DMS153 treated with DMSO at 0.1 percent for 48 hours (cell line): ENCODE measurements around the gene DNAAF8.

Experiments
- DNase-seq: peaks from one replicate; lab custom pipeline; 2025; ENCODE audit not compliant: unreplicated experiment; lab: John Stamatoyannopoulos, UW

DNAAF8 gene

DNA sequence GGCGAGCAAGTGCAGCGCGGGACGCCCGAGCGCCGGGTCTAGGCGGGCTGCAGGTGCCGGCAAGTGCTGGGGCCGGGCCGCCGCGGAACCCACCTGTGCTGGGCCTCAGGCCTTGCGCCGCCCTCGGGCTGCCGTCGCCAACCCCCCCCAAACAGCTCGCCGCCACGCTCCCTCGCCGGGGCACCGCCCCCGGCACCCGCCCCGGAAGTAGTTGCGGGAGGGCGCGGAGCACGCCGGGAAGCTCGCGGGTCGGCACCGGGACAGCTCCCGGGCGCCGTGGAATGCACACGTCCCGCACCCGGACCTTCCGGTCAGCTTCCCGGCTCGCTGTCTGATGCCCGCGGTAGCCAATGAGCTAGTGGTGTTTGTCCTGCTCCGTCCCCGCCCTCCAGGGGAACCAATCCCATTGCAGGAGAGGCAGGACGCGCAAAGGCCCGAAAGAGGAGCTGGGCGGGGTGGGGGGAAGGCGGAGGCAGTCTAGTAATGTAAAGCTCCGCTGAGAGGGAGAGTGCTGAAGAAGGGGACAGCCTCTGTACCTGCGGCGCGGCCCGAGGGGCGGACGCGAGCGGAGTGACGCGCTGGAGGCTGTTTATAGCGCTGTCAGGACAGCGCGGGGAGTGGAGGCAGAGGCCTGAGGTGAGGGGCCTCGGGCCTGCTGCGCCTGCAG, at the start of gene DNAAF8, which contains the start of gene ANKS3:
DNAAF8 (plus strand) TSS at position 475 of the 667 bp plus-strand sequence. CDS start 1,978 bp downstream, outside the sequence.
ANKS3 (minus strand) TSS at position 209 of the 667 bp plus-strand sequence. CDS start 4,122 bp downstream, outside the sequence.
- DNase-seq = peak; percentile 68

DNA sequence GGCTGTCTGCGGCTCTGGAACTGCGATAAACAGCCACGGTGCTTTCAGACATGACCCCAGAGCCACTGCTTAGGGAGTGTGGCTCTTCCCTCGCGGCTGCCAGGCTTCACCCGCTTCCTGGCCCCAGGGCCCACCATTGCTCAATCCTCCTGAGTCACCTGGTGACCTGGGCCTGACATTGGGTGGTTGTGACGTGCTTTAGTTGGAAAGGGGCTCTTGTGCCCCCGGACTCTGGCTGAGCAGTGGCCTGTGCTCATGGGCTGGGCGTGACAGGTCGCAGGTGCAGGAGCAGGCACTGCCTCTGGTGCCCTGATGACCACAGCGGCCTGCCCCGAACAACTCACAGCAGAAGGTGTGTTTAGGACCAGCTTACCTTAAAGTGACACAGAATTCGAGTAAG, 49.6 kb upstream of the DNAAF8 start:
- no peak for DNase-seq

DNA sequence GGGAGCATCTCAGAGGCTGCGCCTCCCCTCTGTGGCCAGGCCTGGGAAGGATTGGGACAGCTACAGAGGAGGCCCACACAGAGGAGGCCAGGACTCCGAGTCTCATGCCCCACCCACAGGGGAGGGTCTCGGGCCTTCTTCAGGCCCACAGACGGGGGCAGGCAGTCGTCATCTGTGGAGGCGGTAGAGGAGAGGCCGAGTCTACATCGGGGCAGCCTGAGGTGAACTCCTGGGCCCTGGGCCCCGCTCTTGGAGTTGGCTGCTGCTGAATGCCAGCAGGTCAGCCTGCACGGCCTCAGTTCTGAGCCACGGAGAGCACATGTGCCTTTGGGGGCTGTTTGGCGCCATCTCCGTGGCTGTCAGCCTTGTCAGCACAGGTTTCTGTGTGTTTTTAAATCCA, 49.0 kb upstream of the DNAAF8 start:
- no peak for DNase-seq

DNA sequence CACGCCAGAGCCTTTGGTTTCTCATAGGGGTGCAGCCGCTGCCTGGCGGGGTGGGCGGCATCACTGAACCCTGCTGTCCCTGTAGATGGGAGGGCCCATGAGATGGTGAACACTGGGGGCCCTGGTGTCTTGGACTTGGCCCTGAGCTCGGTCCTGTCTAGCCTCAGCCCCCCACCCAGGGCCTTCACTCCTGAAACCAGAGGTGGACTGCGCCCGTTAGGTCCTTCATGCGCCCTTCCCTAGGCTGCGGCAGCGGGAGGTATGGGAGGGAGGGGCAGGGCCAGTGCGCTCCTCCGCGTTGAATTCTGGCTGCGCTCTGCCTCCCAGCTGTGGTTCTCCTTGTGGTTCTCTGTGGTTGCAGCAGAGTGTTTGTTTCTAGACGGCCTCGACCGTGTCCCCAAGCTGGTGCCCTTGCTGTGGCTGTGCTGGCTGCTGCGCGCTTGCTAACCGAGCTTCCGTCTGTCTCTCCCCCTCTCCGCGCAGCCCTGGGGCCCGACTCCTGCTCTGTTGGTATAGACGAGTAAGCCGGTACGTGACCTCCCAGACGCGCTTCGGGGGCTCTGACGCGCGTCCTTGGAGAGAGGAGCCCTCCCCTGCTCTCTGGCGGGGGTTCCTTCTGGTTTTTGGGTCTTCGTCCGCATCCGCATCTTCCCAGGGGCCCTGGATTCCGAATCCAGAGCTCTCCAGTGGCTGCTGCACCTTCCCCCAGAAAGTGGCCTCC, 48.4 kb upstream of the DNAAF8 start:
- DNase-seq = no peak

DNA sequence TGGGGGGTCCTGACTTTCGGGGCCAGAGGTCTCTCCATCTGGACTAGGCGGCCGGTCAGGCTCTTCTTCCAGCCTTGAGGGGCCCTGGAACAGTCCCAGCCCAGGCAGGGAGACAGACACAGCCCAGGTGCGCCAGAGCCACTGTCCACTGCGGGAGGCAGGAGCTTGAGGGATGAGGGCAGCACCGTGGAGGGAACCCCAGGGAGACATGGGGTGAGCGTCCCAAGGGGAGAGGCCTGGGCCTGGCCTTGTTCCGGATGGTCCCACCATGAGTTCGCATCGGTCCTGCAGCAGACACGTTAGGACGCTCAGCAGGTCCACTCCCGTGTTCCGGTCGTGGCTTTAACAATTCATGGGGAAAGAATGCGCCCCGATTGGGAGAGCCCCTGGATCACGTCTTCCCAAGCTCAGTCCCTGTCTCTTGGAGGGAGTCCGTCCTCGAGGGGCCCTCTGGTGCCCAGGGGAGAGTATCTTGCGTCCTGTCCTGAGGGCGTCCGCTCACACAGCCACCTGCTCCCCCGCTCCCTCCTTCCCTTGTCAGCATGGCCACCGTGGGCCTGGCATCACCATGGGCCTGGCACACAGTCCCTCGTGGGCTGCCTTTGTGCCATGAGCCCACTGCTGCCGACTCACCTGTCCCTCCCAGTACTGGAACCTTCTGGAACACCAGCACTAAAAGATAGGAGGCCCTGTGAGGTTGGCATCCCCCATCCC, 47.7 kb upstream of the DNAAF8 start:
- DNase-seq = no peak

DNA sequence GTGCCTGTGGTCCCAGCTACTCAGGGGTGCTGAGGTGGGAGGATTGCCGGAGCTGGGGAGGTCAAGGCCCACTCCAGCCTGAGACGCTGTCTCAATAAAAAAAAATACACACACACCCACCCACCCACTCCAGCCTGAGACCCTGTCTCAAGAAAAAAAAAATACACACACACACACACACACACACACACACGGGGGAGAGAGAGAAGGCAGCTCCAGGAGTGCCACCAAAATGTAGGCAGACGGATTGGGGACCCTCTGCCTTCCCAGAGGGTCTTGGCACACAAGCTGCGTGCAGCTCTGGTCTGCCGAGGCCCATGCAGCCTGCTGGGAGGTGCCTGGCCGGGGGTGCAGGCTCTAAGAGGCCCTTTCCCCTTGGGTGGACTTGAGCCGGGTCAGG, 46.9 kb upstream of the DNAAF8 start:
- DNase-seq = no peak

DNA sequence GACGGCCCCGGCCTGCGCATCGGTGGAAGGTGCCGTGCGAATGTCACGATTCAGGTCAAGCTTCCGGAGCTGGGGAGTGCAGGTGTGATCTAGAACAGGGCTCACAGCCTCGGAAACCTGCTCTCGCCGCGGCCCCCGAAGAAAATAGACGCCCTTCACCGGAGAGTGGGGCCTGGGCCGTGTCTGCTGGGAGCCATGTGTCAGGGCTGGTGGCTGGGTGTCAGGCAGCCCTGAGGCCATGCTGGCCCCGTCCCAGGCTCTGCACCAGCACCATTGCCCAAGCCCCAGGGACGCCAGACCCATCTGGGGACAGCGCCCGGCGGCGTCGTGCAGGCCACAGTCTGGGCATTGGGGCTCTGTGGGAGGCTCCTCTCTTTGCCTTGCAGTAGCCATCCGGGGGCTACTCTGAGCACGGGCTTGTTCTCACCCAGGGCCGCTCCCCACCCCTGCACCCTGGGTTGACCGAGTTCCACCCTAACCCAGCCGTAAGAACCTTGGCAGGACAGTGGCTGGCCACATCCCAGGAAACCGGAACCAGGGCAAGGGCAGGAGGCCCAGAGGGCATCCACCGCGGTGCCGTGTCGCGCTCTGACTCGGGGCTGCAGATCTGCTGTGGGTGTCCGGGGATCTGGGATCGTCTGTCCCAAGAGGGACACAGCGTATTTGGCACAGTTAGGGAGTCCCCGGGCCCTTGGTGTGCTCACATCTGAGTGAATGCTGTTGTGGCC, 46.2 kb upstream of the DNAAF8 start:
- no peak for DNase-seq

DNA sequence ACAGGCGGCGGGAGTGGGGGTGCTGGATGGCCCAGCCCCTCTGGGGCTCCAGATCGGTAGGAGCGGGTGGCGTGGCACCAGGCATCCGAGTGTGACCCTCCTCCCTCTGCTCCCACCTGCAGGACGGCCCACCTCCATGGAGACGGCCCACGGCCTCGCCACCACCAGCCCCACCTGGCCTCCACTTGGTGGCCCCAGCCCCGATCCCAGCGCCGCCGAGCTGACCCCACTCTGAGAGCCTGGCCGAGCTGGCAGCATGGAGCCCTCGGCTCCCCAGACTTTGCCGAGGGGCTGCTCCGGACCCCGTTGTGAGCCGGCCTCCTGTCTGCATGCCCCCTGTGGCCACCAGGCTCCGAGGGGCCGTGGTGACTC, 45.7 kb upstream of the DNAAF8 start:
- DNase-seq = no peak

DNA sequence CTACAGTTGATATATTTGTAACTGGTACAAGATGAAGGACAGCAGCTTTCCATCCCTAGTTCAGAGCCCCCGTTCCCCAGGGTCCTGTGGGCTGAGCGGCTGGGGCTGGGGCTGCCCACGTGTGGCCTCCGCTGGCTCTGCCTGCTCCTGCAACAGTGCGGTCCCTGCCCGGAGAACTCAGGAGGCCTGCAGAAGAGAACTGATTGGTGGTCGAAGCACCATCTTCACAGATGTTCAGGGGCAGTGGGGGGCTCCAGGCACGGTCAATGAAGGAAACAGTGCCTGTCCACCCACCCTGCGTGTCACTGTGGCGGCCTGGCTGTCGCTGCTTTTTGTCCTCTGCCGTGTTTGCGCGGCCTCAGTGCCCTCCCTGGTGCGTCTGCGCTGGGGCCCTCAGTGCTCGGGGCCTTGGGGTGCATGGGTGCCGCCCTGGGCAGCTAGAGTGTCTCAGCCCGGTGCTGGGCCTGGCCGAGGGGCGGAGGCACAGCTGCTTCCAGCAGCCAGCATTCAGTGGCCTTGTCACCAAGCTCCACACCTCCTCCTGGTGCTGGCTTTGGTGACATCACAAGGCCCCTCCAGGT, 45.2 kb upstream of the DNAAF8 start:
- DNase-seq = no peak

DNA sequence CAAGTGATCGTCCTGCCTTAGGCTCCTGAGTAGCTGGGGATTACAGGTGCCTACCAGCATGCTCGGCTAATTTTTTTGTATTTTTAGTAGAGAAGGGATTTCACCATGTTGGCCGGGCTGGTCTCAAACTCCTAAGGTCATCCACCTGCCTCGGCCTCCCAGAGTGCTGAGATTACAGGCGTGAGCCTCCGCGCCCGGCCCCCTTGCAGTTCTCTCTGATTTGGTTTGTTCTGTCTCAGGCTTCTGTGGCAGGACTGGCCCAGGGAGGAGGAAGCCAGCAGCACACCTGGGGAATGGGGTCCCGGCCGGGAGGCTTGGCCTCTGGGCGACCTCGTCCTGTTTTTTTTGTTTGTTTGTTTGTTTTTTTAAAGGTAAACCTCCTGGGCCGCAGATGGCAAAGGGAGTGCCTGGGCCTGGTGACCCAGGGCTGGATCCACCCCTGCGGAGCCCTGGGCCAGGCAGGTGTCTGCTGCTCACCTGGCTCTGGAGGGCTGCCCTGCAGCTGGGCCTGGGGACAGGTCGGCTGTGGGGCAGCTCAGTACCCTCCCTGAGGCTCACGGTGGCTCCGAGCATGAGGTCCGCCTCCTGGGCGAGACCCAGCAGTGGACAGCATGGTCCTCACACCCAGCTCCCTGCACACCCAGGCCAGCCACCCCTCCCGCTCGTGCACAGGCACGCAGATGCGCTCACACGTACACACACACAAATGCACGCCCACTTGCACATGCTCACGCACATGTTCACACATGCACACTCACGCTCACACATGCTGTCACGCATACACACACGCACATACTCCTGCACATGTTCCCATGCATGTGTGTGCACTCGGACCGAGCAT, 44.3 kb upstream of the DNAAF8 start:
- DNase-seq = no peak

DNA sequence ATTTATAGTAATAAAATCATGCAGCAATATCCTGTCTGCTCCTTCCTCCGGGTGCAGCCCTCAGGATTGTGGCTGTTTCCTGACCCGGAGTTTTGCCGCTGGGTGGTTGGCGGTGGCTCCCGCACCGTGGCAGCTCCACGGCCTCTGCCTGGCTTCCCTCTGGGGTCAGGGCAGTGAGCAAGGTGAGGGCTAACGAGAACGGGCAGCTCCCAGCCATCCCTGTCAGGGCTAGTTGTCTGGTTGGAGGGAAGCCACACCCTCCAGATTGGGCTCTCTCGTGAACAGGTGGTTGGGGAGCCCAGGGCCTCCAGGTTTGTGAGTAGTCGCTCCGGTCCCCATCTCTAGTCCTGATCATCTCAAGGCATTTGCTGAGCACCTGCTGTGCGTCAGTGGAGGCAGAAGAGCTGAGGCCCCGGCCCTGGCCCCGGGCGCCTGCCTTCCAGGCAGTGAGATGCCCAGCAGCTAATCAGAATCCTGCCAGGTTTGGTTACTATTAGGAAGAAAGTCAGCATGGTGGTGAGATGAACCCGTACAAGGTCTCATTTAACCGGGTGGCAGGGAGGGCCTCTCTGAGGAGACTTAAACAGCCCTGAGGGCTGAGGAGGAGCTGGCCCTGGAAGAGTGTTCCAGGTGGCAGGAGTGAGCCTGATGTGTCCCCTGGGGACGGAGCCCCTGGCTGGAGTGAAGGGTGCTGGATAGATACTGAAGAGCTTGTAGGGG, 43.2 kb upstream of the DNAAF8 start:
- DNase-seq = no peak

DNA sequence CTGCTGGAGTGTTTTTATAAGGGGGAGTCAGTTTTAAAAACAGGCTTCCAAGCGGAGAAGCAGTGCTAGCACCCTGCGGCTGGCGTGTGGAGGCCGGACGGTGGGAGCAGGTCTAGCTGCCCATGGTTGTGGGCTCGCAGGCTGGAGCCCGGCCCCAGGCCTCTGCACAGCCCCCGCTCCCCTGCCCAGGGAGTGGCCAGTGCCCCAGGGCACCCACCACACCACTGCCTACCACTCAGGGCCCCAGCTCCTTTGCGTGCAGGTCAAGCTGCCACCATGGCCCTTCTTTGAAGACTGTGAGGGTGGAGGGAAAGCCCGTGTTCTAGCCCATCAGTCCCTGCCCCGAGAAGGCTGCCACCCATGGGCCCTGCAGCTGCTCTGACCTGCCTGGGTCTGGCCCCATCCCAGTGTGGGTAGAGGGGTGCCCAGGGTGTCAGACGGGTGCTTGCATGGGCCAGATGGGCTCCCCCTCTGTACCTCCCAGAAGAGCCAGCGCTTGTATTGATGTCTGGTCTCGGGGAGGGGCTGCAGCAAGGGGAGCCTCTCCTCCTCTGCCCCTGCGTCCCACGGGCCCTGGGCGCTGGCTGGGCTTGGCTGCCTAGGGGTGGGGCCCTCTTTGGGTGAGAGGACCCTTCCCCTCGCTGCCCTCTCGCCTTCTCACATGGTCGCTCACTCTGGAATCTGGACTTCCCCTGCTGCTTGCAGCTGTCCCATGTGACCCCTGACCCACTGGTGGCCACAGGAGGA, 42.5 kb upstream of the DNAAF8 start:
- no peak for DNase-seq

DNA sequence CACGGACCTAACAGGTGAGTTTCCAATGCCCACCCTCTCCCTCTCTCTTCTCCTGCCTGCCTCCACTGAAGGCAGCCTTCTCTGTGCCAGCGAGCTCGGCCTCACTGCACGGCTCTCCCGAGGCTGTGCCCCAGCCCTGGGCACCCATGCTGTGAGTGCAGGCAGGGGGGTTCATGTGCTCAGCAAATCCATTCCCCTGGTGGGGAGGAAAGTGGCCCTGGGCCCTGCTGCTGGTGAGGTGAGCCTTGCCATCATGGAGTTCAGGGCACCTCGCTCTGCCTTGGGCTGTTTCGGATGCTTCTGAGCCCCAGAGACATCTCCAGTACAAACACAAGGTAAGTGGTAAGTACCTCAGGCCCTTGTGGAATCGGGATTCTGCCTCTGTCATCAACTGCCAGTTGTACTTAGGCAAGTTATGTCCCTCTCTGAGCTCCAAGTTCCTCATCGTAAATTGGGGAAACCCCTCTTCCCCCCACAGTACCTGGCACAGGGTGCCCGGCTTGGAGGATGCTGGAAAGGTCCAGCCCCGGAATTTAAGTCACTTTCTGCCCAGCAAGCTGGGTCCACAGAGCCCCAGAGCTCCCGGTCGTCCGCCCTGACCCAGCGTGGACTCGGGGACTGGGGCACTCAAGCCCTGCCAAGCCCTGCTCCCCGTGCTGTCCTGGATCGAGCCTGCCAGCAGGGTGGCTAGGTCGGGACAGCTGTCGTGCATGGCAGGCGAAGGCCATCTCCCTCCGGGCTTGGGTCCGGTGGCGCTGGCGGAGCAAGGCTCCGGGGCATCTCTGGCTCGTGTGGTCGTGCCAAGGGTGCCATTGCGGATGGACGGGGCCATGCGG, 41.7 kb upstream of the DNAAF8 start:
- no peak for DNase-seq

DNA sequence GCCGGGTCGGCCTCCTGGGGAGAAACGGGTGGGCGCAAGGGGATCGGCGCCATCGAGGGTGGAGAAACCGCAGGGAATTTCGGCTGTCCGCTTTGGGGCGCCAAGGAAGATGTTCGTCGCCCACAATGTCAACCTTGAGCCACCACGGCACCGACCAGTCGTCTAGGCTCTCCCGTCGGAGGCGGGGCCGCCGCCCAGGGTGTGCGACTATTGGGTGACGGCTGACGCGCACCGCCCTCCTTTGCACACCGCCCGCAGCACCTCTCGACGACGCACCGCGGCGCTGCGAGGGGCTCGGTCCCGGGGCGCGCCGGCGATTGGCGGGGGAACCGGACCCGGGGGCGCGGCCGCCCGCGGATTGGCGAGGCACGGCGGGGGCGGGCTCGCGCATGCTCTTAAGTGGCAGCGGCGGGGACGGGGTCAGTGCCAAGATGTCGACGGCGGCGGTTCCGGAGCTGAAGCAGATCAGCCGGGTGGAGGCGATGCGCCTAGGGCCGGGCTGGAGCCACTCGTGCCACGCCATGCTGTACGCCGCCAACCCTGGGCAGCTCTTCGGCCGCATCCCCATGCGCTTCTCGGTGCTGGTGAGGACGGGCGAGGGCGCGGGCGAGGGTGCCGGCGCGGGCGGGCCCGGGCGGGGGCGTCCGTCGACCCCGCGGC, 40.9 kb upstream of the DNAAF8 start, which contains the start of gene NUDT16L1:
NUDT16L1 (plus strand) TSS at position 267 of the 660 bp plus-strand sequence; CDS start at position 432, 165 bp downstream.
- peak; percentile 89 for DNase-seq

DNA sequence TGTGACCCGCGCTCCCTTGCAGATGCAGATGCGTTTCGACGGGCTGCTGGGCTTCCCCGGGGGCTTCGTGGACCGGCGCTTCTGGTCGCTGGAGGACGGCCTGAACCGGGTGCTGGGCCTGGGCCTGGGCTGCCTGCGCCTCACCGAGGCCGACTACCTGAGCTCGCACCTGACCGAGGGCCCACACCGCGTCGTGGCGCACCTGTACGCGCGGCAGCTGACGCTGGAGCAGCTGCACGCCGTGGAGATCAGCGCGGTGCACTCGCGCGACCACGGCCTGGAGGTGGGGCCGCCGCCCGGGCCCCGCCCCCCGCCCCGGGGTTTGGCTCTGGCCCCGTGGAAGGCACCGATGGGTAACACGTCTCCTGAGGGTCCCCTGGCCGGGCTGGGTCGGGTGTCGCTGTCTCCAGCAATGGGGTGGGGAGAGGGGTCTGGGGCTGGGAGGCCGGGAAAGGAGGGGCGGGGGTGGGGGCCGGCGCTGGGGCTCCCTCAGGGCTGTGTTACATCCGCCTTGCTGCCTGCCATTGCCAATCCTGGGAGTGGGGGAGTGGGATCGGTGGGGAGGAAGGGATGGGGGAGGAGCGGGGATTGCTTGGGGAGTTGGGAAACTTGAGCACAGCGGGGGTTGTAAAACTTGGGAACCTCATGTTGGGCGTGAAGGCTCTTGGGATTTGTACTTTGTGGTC, 40.2 kb upstream of the DNAAF8 start:
- DNase-seq = no peak

DNA sequence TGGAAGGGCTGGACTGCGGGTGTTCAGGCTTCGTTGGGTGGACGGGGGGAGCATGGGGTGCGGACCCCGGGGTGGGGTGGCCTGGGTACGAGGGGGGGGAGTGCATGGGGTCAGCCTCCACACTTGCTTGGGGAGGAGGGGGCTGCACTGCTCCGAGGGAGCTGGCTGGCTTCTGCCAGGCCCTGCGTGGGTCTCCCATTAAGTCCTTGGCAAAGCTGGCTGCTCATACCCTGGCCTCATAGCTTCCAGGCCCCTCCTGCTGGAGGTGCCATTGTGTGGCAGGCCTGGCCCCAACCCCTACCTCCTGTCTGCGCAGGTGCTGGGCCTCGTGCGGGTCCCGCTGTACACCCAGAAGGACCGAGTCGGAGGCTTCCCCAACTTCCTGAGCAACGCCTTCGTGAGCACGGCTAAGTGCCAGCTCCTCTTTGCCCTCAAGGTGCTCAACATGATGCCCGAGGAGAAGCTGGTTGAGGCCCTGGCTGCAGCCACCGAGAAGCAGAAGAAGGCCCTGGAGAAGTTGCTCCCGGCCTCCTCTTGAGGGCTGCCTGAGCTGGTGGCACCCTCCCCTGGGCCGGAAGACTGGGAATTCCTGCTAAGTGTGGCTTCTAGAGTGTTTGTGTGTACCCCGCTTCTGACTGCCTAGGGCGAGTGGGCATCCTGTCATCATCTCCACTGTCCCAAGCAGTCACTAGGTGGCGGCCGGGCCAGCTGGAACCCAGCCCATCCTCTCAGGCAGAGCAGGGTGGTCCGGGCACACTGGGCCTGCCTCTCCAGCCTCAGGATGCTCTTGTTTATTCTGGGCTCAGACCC, 39.5 kb upstream of the DNAAF8 start:
- DNase-seq = no peak
